HepG2 (cell line): ENCODE results near the gene CDC42EP4.

Source experiments
- FOXM1 ChIP-seq: sonication (generic); formaldehyde crosslinking; IDR thresholded peaks from 2 replicates; pipeline ENCODE4 v1.5.0; 2020; ENCODE audit warnings: missing genetic modification reagents
- MTF1 ChIP-seq: sonication (generic); formaldehyde crosslinking; IDR thresholded peaks from 2 replicates; pipeline ENCODE4 v1.5.0; 2020; ENCODE audit warnings: missing genetic modification reagents
- PHF21A ChIP-seq: sonication (generic); formaldehyde crosslinking; IDR thresholded peaks from 2 replicates; pipeline ENCODE4 v1.5.0; 2020; ENCODE audit warnings: mild to moderate bottlenecking, missing genetic modification reagents
- RFX5 ChIP-seq: IDR thresholded peaks from 2 replicates; pipeline ENCODE4 v1.6.1; 2011; ENCODE audit warnings: low read depth, low read length, improper control_type of control experiment
- ZZZ3 ChIP-seq: sonication (generic); formaldehyde crosslinking; IDR thresholded peaks from 2 replicates; pipeline ENCODE4 v1.4.0; 2020; ENCODE audit warnings: missing genetic modification reagents, mild to moderate bottlenecking, borderline replicate concordance
- TF ChIP-seq, protein P1 (sequence below): sonication (generic); formaldehyde crosslinking; IDR thresholded peaks from 2 replicates; pipeline ENCODE4 v1.4.0; 2020; ENCODE audit warnings: low read depth, mild to moderate bottlenecking, missing genetic modification reagents
- TF ChIP-seq, protein P2 (sequence below): sonication (generic); formaldehyde crosslinking; IDR thresholded peaks from 2 replicates; pipeline ENCODE4 v1.5.0; 2020; ENCODE audit warnings: mild to moderate bottlenecking, missing genetic modification reagents, moderate library complexity

DNA sequence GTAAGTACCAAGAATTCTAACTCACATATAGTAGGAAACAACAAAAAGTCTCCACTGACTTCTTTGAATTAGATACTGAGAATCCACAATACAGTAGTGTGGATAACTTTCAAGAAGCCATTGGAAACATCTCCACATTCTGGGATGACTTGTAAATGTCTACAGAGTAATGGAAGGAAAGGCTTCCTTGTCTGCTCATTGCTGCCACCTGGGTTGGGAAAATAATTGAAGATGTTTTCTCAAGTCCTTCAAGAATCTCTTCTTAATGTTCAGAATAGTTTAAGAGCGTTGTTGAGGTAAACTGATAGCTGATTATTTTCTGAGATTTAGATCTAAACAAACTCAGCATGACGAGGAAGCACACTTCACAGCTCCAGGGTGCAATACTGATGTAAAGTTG lies 64.1 kb downstream of the CDC42EP4 start:
- TF ChIP-seq MTF1 (CRISPR knock-in tag) (no peak), ZZZ3 (CRISPR knock-in tag) (no peak), RFX5 (no peak), FOXM1 (CRISPR knock-in tag) (no peak), PHF21A (CRISPR knock-in tag) (no peak)
- TF ChIP-seq, protein P1, sequence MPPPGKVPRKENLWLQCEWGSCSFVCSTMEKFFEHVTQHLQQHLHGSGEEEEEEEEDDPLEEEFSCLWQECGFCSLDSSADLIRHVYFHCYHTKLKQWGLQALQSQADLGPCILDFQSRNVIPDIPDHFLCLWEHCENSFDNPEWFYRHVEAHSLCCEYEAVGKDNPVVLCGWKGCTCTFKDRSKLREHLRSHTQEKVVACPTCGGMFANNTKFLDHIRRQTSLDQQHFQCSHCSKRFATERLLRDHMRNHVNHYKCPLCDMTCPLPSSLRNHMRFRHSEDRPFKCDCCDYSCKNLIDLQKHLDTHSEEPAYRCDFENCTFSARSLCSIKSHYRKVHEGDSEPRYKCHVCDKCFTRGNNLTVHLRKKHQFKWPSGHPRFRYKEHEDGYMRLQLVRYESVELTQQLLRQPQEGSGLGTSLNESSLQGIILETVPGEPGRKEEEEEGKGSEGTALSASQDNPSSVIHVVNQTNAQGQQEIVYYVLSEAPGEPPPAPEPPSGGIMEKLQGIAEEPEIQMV (CRISPR knock-in tag), result no peak
- TF ChIP-seq, protein P2, sequence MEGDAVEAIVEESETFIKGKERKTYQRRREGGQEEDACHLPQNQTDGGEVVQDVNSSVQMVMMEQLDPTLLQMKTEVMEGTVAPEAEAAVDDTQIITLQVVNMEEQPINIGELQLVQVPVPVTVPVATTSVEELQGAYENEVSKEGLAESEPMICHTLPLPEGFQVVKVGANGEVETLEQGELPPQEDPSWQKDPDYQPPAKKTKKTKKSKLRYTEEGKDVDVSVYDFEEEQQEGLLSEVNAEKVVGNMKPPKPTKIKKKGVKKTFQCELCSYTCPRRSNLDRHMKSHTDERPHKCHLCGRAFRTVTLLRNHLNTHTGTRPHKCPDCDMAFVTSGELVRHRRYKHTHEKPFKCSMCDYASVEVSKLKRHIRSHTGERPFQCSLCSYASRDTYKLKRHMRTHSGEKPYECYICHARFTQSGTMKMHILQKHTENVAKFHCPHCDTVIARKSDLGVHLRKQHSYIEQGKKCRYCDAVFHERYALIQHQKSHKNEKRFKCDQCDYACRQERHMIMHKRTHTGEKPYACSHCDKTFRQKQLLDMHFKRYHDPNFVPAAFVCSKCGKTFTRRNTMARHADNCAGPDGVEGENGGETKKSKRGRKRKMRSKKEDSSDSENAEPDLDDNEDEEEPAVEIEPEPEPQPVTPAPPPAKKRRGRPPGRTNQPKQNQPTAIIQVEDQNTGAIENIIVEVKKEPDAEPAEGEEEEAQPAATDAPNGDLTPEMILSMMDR (CRISPR knock-in tag), result no peak
